ENCODE results near the gene DNAH17. TPM values are rescaled to one million over a fixed set of nuclear protein-coding genes. Genes with fewer than 3 reads are reported as not detected.

The DNAH17 gene
- total and polyA plus RNA-seq, 2 donors (not counting 1 experiment from before 2014, with no cell fraction given) = 0.01 to 0.12 TPM

DNA sequence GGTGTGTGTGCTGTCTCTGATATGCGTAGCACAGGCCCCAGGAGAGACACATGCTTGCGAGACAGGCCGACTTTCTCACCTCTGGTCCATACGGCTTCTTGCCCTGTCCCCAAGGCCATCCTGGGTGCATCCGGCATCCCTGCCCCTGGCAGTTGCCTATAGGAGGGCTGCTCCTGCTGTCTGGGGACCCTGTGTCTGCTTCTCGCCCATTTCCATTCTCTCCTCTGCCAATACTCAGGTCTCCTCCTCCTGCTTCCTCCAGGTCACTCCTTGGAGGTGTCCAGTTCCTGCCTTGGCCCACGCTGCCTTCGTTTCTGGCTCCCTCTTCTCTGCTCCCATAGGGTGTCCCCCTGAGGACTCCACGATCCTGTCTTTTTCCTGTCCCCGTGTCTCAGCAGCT, 89.0 kb downstream of the DNAH17 start:
- no peak overlapping the region for H3K4me3 Mint-ChIP-seq
- TF ChIP-seq CTCF (IDR thresholded peaks at IDR 0.05) (no peak), EZH2 (IDR thresholded peaks at IDR 0.05; ENCODE audit: borderline replicate concordance, insufficient read depth, low read depth, low read length, poor library complexity, severe bottlenecking) (no peak)
- H3K4me2 ChIP-seq (replicated peaks; ENCODE audit: low read depth, low read length, poor library complexity, severe bottlenecking) = no peak overlapping the region
- no peak overlapping the region for H3K4me3 ChIP-seq (ENCODE audit: control extremely low read depth in 1 of 5, extremely low read depth in 1 of 5, insufficient read depth in 1 of 5, low read depth in 2 of 5, low read length in 4 of 5)
- no peak overlapping the region for H3K9ac ChIP-seq (ENCODE audit: low read length)
- H3K36me3 ChIP-seq (replicated peaks in 1 of 2; ENCODE audit: control extremely low read depth in 1 of 2, control insufficient read depth in 1 of 2, extremely low read depth in 1 of 2, insufficient read depth in 2 of 2, low read length in 1 of 2) = no peaks in the 10 kb centered on the region
- ATAC-seq (ENCODE audit: low read depth) (no peak), DNase-seq (no peak)
- WGBS (ENCODE audit: insufficient coverage) = 90% methylated on average over 9 of the region's 10 CpGs
- ChIA-PET CTCF (no interaction called here), POLR2A (no interaction called here)
- peaks cover 6% of the 10 kb centered on the region for H3K27me3 Mint-ChIP-seq
- peaks cover 8% of the 10 kb centered on the region for H3K4me1 Mint-ChIP-seq
- no peaks in the 10 kb centered on the region for H4K20me1 ChIP-seq (ENCODE audit: control insufficient read depth, insufficient read depth, low read length, poor library complexity, severe bottlenecking)
- H3K9me3 Mint-ChIP-seq (ENCODE audit: insufficient read depth) = no peaks in the 10 kb centered on the region
- H3K27ac Mint-ChIP-seq = no peak overlapping the region
- H3K4me1 ChIP-seq (ENCODE audit: control insufficient read depth in 2 of 2, insufficient read depth in 2 of 2, low read length in 2 of 2) = peaks cover 5 to 11% of the 10 kb centered on the region in 2 donors
- H3K79me2 ChIP-seq (ENCODE audit: control insufficient read depth, insufficient read depth, low read length) = no peaks in the 10 kb centered on the region
- intact Hi-C loops (cut with micrococcal nuclease) = no loop called here
- no peak overlapping the region for H3K27ac ChIP-seq (ENCODE audit: low read length in 2 of 2)
- peaks cover 0 to 6% (median 1%) of the 10 kb centered on the region in 4 experiments for H3K27me3 ChIP-seq (replicated peaks in 1 of 4; ENCODE audit: control extremely low read depth in 1 of 4, control insufficient read depth in 3 of 4, insufficient read depth in 4 of 4, low read length in 3 of 4)
- H2AFZ ChIP-seq (ENCODE audit: insufficient read depth, low read depth, low read length, poor library complexity, severe bottlenecking) = no peak overlapping the region
- H3K9me3 ChIP-seq (ENCODE audit: control extremely low read depth in 1 of 3, control insufficient read depth in 2 of 3, insufficient read depth in 1 of 3, low read length in 2 of 3) = no peaks in the 10 kb centered on the region

- no peaks in the 10 kb centered on the region for H3K36me3 ChIP-seq (replicated peaks in 1 of 2; ENCODE audit: control extremely low read depth in 1 of 2, control insufficient read depth in 1 of 2, extremely low read depth in 1 of 2, insufficient read depth in 2 of 2, low read length in 1 of 2)
- WGBS (ENCODE audit: insufficient coverage) = 87% methylated on average over 10 of the region's 13 CpGs
- peaks cover 12% of the 10 kb centered on the region for H3K27me3 Mint-ChIP-seq
- no peaks in the 10 kb centered on the region for H4K20me1 ChIP-seq (ENCODE audit: control insufficient read depth, insufficient read depth, low read length, poor library complexity, severe bottlenecking)
- H3K9me3 Mint-ChIP-seq (ENCODE audit: insufficient read depth) = no peaks in the 10 kb centered on the region
- H3K27ac Mint-ChIP-seq = no peak overlapping the region
- H3K4me1 ChIP-seq (ENCODE audit: control insufficient read depth in 2 of 2, insufficient read depth in 2 of 2, low read length in 2 of 2) = peaks cover 5 to 11% of the 10 kb centered on the region in 2 donors
- H2AFZ ChIP-seq (ENCODE audit: insufficient read depth, low read depth, low read length, poor library complexity, severe bottlenecking) = no peak overlapping the region
- H3K4me1 Mint-ChIP-seq = peaks cover 8% of the 10 kb centered on the region
- no peak overlapping the region for H3K27ac ChIP-seq (ENCODE audit: low read length in 2 of 2)
- no peaks in the 10 kb centered on the region for H3K79me2 ChIP-seq (ENCODE audit: control insufficient read depth, insufficient read depth, low read length)
- no peak overlapping the region for H3K9ac ChIP-seq (ENCODE audit: low read length)
- ATAC-seq (ENCODE audit: low read depth) (no peak), DNase-seq (no peak)
- intact Hi-C loops (cut with micrococcal nuclease) = no loop called here
- ChIA-PET POLR2A (interaction anchor here (0.6 kb wide), 1 partner anchor 58 kb away, joined by 3 read pairs; no protein-coding TSS in a partner anchor), CTCF (no interaction called here)
- TF ChIP-seq CTCF (IDR thresholded peaks at IDR 0.05) (no peak), EZH2 (IDR thresholded peaks at IDR 0.05; ENCODE audit: borderline replicate concordance, insufficient read depth, low read depth, low read length, poor library complexity, severe bottlenecking) (no peak)
- H3K4me3 Mint-ChIP-seq = no peak overlapping the region
- H3K4me2 ChIP-seq (replicated peaks; ENCODE audit: low read depth, low read length, poor library complexity, severe bottlenecking) = no peak overlapping the region
- no peaks in the 10 kb centered on the region for H3K9me3 ChIP-seq (ENCODE audit: control extremely low read depth in 1 of 3, control insufficient read depth in 2 of 3, insufficient read depth in 1 of 3, low read length in 2 of 3)
- peaks cover 0 to 10% (median 1%) of the 10 kb centered on the region in 4 experiments for H3K27me3 ChIP-seq (replicated peaks in 1 of 4; ENCODE audit: control extremely low read depth in 1 of 4, control insufficient read depth in 3 of 4, insufficient read depth in 4 of 4, low read length in 3 of 4)
- no peak overlapping the region for H3K4me3 ChIP-seq (ENCODE audit: control extremely low read depth in 1 of 5, extremely low read depth in 1 of 5, insufficient read depth in 1 of 5, low read depth in 2 of 5, low read length in 4 of 5)
Observed at GRCh38 chr17:78486946-78487680, 90.1 kb downstream of the DNAH17 start.
